Measurements from ENCODE around the gene SEPTIN8. TPM values are rescaled to one million over a fixed set of nuclear protein-coding genes. Genes with fewer than 3 reads are reported as not detected.

SEPTIN8 gene
- total RNA-seq, 4 donors from 2014 or later = 31.6 to 46.4 (median 34.9) TPM

DNA sequence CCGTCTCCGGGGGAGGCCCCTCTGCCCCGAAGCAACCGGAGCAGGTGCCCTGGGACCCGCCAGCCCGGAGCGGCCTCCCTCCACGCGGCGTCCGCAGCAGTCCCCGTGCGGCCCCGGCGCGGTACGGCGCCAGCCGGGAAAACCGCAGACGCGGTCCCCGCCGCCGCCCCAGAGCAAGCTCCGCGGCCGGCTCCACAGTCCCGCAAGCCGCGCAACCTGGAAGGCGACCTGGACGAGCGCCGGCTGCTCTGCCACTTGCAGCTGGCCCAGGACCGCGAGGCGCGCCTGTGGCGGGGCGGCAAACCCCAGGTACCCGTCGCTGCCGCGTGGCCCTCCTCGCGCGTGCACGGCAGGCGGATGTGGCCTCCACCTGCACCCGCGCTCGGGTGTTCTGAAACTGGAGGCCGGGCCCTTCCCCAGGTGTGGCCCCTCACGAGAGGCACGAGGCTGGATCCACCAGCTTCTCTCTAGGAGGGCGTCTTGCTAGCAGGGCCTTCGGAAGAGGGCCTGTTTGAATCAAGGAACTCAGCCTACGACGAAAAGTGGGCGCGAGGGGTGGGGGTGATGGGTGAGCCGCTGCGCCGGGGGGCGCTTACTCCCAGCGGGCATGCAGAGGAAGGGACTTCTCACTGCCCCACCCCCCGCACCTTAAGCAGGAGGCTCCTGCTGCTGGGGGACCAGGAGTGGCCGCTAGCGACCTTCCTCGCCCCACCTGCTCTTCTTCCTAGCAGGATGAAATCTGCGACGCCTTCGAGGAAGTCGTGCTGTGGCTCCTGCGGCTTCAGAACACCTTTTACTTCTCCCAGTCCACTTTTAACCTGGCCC lies 29.2 kb downstream of the SEPTIN8 start:
- no peak for TF ChIP-seq EP300 (IDR thresholded peaks at IDR 0.05)
- no peak for TF ChIP-seq POLR2A (IDR thresholded peaks at IDR 0.05)
- no peak for TF ChIP-seq CTCF (IDR thresholded peaks at IDR 0.05)
- no peak for TF ChIP-seq POLR2AphosphoS5 (IDR thresholded peaks at IDR 0.05)
- Histone ChIP-seq H3K4me3 (peak overlapping the region; percentile 1 to 52), H3K4me1 (peaks cover 0 to 12% (median 10%) of the 10 kb centered on the region in 3 donors), H3K27me3 (peaks cover 47% of the 10 kb centered on the region), H3K27ac (peak overlapping the region in 1 of 4 donors; percentile 0), H3K9me3 (peaks cover 0 to 4% (median 0%) of the 10 kb centered on the region in 3 donors), H3K36me3 (peaks cover 0 to 4% of the 10 kb centered on the region in 2 donors)
- 100% methylated on average over 5 of the region's 76 CpGs; no CpG with 5 or more reads in 1 of the 2 donors for WGBS, 2 donors (ENCODE audit: low coverage in 1 of 2)
- ATAC-seq = no peak

- peak; percentile 42 for ATAC-seq
- H3K27me3 ChIP-seq = peaks cover 55% of the 10 kb centered on the region
- H3K4me3 ChIP-seq = peak within 1 kb of the TSS; percentile 1 to 52
- TF ChIP-seq POLR2A (IDR thresholded peaks at IDR 0.05) (no peak), POLR2AphosphoS5 (IDR thresholded peaks at IDR 0.05) (no peak), CTCF (IDR thresholded peaks at IDR 0.05) (no peak), EP300 (IDR thresholded peaks at IDR 0.05) (no peak)
- H3K36me3 ChIP-seq = peaks cover 0 to 4% of the 10 kb centered on the region in 2 donors
- H3K4me1 ChIP-seq = peaks cover 0 to 12% (median 10%) of the 10 kb centered on the region in 3 donors
- 6 to 37% methylated on average over 3 to 16 of the region's 59 CpGs for WGBS, 2 donors (ENCODE audit: low coverage in 1 of 2)
- peaks cover 0 to 12% (median 0%) of the 10 kb centered on the region in 3 donors for H3K9me3 ChIP-seq
- peak within 1 kb of the TSS in 1 of 4 donors; percentile 0 for H3K27ac ChIP-seq
These were observed 30.0 kb downstream of the SEPTIN8 start, which contains the start of gene CCNI2 for GRCh38 chr5:132746954-132747615. Gene CCNI2 (plus strand): TSS chr5:132747426. CDS start chr5:132747496, 70 bp downstream.

- H3K4me3 ChIP-seq = peak overlapping the region in 1 of 2 donors; percentile 52
- H3K36me3 ChIP-seq = no peaks in the 10 kb centered on the region
- peaks cover 0 to 13% (median 0%) of the 10 kb centered on the region in 3 donors for H3K9me3 ChIP-seq
- TF ChIP-seq EP300 (IDR thresholded peaks at IDR 0.05) = no peak
- TF ChIP-seq CTCF (IDR thresholded peaks at IDR 0.05) = no peak
- TF ChIP-seq POLR2A (IDR thresholded peaks at IDR 0.05) = no peak
- H3K27ac ChIP-seq = no peak overlapping the region
- peaks cover 55% of the 10 kb centered on the region for H3K27me3 ChIP-seq
- WGBS, 2 donors (ENCODE audit: low coverage in 1 of 2) = 22 to 34% methylated on average over 3 of the region's 3 CpGs
- no peak for ATAC-seq
- H3K4me1 ChIP-seq = peaks cover 0 to 12% (median 7%) of the 10 kb centered on the region in 3 donors
These were observed 30.5 kb downstream of the SEPTIN8 start for GRCh38 chr5:132746592-132746953.

GRCh38 chr5:132744659-132745058 lies 32.4 kb downstream of the SEPTIN8 start:
- 35 to 71% methylated on average over 1 to 2 of the region's 2 CpGs for WGBS, 2 donors (ENCODE audit: low coverage in 1 of 2)
- H3K4me3 ChIP-seq = no peak overlapping the region
- no peak for ATAC-seq
- no peak for TF ChIP-seq POLR2AphosphoS5 (IDR thresholded peaks at IDR 0.05)
- no peak for TF ChIP-seq POLR2A (IDR thresholded peaks at IDR 0.05)
- no peak for TF ChIP-seq CTCF (IDR thresholded peaks at IDR 0.05)
- TF ChIP-seq EP300 (IDR thresholded peaks at IDR 0.05) = no peak
- no peaks in the 10 kb centered on the region for H3K36me3 ChIP-seq
- H3K27me3 ChIP-seq = peaks cover 62% of the 10 kb centered on the region
- peaks cover 0 to 13% (median 0%) of the 10 kb centered on the region in 3 donors for H3K9me3 ChIP-seq
- no peak overlapping the region for H3K27ac ChIP-seq
- peaks cover 0 to 12% (median 7%) of the 10 kb centered on the region in 3 donors for H3K4me1 ChIP-seq
